SK-N-MC (cell line): Measurements from ENCODE around the gene SDK1.

Experiments used
- EZH2 ChIP-seq: fragments of 200-600 bp; sonication (generic); IDR thresholded peaks from one replicate; pipeline ENCODE4 v1.6.1; 2017; ENCODE audit warnings: antibody characterized with exemption
- FOXP2 ChIP-seq: optimal IDR thresholded peaks from 2 replicates; pipeline ENCODE3; 2011; ENCODE audit warnings: mild to moderate bottlenecking, moderate library complexity; ENCODE audit not compliant: insufficient read depth; ENCODE audit errors: extremely low read length, control extremely low read depth
- POLR2AphosphoS5 ChIP-seq: IDR thresholded peaks from 2 replicates; pipeline ENCODE4 v1.6.1; 2012; ENCODE audit warnings: mild to moderate bottlenecking, low read depth, low read length, borderline replicate concordance

DNA sequence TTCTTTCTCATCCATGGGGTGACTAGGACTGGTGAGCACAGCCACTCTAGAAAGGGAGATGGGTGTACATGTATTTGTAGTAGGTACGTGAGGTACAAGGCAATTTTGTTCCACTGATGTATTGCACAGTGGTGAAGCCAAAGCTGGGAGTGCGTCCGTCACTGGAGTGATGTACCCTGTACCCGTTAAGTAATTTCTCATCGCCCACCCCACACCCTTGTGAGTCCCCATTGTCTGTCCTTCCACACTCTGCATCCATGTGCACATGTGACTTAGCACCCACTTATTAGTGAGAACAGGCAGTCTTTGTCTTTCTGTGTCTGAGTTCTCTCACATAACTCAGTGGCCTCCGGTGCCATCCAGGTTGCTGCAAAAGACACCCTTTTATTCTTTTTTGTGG, 658.3 kb downstream of the SDK1 start:
- TF ChIP-seq EZH2 (no peak), POLR2AphosphoS5 (no peak), FOXP2 (no peak)
